Measurements from ENCODE around the gene LOXL1.

GRCh38 chr15:73997986-73998385 is 71.7 kb downstream of the LOXL1 start:
- TF ChIP-seq POLR2A (IDR thresholded peaks at IDR 0.05; ENCODE audit: low read depth, low read length) (no peak), CTCF (conservative IDR thresholded peaks at IDR 0.05; ENCODE audit: low read depth, low read length) (no peak), RFX5 (IDR thresholded peaks at IDR 0.05; ENCODE audit: low read depth, low read length) (no peak)
